Type B pancreatic cell (in vitro differentiated cells): Measurements from ENCODE around the gene TEX54. TPM values are rescaled to one million over a fixed set of nuclear protein-coding genes. Genes with fewer than 3 reads are reported as not detected.

Source experiments
- DNase-seq: peaks from one replicate; pipeline ENCODE4 v3.0.0; 2021; ENCODE audit warnings: mixed read lengths; ENCODE audit not compliant: unreplicated experiment; ENCODE audit errors: extremely low spot score
- H3K27ac Mint-ChIP-seq: 2 replicates; pipeline ENCODE4 v1.8.0; 2021; ENCODE audit warnings: mild to moderate bottlenecking, mixed read lengths
- H3K27me3 Mint-ChIP-seq: 2 replicates; pipeline ENCODE4 v1.8.0; 2021; ENCODE audit warnings: mixed read lengths
- H3K36me3 Mint-ChIP-seq: 2 replicates; pipeline ENCODE4 v1.8.0; 2021; ENCODE audit warnings: mixed read lengths
- H3K4me1 Mint-ChIP-seq: one replicate; pipeline ENCODE4 v1.8.0; 2021; ENCODE audit warnings: mixed read lengths; ENCODE audit not compliant: unreplicated experiment
- H3K4me3 Mint-ChIP-seq: 2 replicates; pipeline ENCODE4 v1.8.0; 2021; ENCODE audit warnings: mild to moderate bottlenecking, mixed read lengths
- H3K9me3 Mint-ChIP-seq: 2 replicates; pipeline ENCODE4 v1.8.0; 2021; ENCODE audit warnings: mixed read lengths
- CTCF ChIP-seq: fragments of 200-600 bp; sonication (generic); conservative IDR thresholded peaks from 2 replicates; pipeline ENCODE4 v1.5.0; 2021; ENCODE audit warnings: antibody characterized with exemption, mild to moderate bottlenecking
- total RNA-seq: library from RNA; stranded (reverse); gene quantifications from 2 replicates; pipeline ENCODE4 v1.2.1, GENCODE V29; 2021; ENCODE audit warnings: low replicate concordance

TEX54 gene
- total RNA-seq, 1 donor from 2014 or later: not detected

- Mint-ChIP-seq H3K9me3 (no peaks in the 10 kb centered on the region), H3K27me3 (no peaks in the 10 kb centered on the region)
Observed at GRCh38 chr11:62805961-62806441, 26.6 kb downstream of the TEX54 start.

GRCh38 chr11:62805076-62805892 is 27.4 kb downstream of the TEX54 start, which contains the start of gene NXF1:
Gene NXF1 (minus strand): TSS chr11:62805440. CDS start chr11:62805356, 84 bp downstream.
- H3K27me3 Mint-ChIP-seq: no peaks in the 10 kb centered on the region
- H3K9me3 Mint-ChIP-seq: no peaks in the 10 kb centered on the region
- peak; percentile 98 for DNase-seq
- peak; percentile 66 for TF ChIP-seq CTCF
- H3K4me1 Mint-ChIP-seq: peaks cover 9% of the 10 kb centered on the region
- H3K27ac Mint-ChIP-seq: peak within 1 kb of the TSS; percentile 98
- H3K36me3 Mint-ChIP-seq: peaks cover 23% of the 10 kb centered on the region
- H3K4me3 Mint-ChIP-seq: peak within 1 kb of the TSS; percentile 100

More at GRCh38 chr11:62805961-62806441, 26.6 kb downstream of the TEX54 start:
- H3K4me3 Mint-ChIP-seq: peak overlapping the region; percentile 100
- H3K4me1 Mint-ChIP-seq: peaks cover 10% of the 10 kb centered on the region
- peaks cover 20% of the 10 kb centered on the region for H3K36me3 Mint-ChIP-seq
- no peak for DNase-seq
- TF ChIP-seq CTCF: peak; percentile 9
- H3K27ac Mint-ChIP-seq: peak overlapping the region; percentile 98

- no peaks in the 10 kb centered on the region for H3K9me3 Mint-ChIP-seq
- peaks cover 9% of the 10 kb centered on the region for H3K4me1 Mint-ChIP-seq
- DNase-seq: no peak
- TF ChIP-seq CTCF: no peak
- peak overlapping the region; percentile 100 for H3K4me3 Mint-ChIP-seq
- no peaks in the 10 kb centered on the region for H3K27me3 Mint-ChIP-seq
- H3K27ac Mint-ChIP-seq: peak overlapping the region; percentile 98
- H3K36me3 Mint-ChIP-seq: peaks cover 28% of the 10 kb centered on the region
Observed at GRCh38 chr11:62804310-62805075, 28.1 kb downstream of the TEX54 start.

- TF ChIP-seq CTCF: no peak
- Mint-ChIP-seq H3K4me3 (peak overlapping the region; percentile 50), H3K36me3 (peaks cover 30% of the 10 kb centered on the region), H3K27me3 (no peaks in the 10 kb centered on the region), H3K27ac (peak overlapping the region; percentile 85), H3K4me1 (peaks cover 9% of the 10 kb centered on the region), H3K9me3 (no peaks in the 10 kb centered on the region)
- no peak for DNase-seq
Observed at GRCh38 chr11:62801071-62801470, 31.6 kb downstream of the TEX54 start.

GRCh38 chr11:62799486-62799885 is 33.2 kb downstream of the TEX54 start:
- TF ChIP-seq CTCF: no peak
- no peak for DNase-seq
- H3K27me3 Mint-ChIP-seq: no peaks in the 10 kb centered on the region
- peaks cover 9% of the 10 kb centered on the region for H3K4me1 Mint-ChIP-seq
- no peaks in the 10 kb centered on the region for H3K9me3 Mint-ChIP-seq
- H3K4me3 Mint-ChIP-seq: no peak overlapping the region
- H3K36me3 Mint-ChIP-seq: peaks cover 40% of the 10 kb centered on the region
- H3K27ac Mint-ChIP-seq: peak overlapping the region; percentile 39
